ENCODE results near the gene RAB30. TPM values are rescaled to one million over a fixed set of nuclear protein-coding genes. Genes with fewer than 3 reads are reported as not detected.

The RAB30 gene
- total RNA-seq, 4 donors from 2014 or later, result 18.7 to 36.6 (median 27.5) TPM

DNA sequence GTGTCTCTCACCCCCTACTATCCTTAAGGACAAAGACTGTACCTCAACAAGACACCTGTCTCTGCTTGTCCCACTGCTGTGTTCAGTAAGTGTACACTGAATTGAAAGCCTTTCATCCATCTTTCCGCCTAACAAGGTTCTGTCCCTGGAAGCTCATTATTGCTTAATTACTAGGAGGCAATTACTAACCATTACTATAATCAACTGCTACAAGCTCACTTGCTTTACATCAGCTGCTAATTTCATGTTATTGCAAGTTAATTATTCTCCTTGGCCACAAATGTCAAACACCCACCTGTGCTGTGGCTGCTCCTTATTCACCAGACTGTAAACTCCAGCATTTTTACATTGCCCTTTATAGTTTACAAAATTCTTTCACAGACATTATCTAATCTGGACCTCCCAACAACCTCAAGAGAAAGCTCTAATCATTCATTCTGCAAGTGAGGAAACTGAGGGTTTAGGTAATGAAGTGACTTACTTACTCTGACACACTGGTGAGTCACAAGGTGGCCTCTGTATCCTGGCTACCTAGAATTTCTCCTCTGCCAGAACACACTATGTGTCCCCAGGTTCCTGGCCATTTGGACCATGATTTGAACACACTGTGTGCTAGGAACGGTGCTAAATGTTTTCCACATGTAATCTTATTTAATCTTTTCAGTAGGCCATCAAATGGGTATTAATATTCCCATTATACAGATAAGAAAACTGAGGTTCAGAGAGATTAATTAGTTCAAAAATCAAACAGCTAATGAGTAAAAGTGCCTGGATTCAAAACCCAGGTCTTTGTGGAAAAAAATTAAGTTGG is 66.7 kb downstream of the RAB30 start:
- TF ChIP-seq POLR2A (IDR thresholded peaks at IDR 0.05) (no peak), POLR2AphosphoS5 (IDR thresholded peaks at IDR 0.05) (no peak), EP300 (IDR thresholded peaks at IDR 0.05) (no peak)
- TF ChIP-seq, protein P1, sequence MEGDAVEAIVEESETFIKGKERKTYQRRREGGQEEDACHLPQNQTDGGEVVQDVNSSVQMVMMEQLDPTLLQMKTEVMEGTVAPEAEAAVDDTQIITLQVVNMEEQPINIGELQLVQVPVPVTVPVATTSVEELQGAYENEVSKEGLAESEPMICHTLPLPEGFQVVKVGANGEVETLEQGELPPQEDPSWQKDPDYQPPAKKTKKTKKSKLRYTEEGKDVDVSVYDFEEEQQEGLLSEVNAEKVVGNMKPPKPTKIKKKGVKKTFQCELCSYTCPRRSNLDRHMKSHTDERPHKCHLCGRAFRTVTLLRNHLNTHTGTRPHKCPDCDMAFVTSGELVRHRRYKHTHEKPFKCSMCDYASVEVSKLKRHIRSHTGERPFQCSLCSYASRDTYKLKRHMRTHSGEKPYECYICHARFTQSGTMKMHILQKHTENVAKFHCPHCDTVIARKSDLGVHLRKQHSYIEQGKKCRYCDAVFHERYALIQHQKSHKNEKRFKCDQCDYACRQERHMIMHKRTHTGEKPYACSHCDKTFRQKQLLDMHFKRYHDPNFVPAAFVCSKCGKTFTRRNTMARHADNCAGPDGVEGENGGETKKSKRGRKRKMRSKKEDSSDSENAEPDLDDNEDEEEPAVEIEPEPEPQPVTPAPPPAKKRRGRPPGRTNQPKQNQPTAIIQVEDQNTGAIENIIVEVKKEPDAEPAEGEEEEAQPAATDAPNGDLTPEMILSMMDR (IDR thresholded peaks at IDR 0.05), result no peak
- Histone ChIP-seq H3K4me1 (peaks cover 2 to 36% (median 19%) of the 10 kb centered on the region in 3 donors), H3K27ac (no peak overlapping the region), H3K27me3 (no peaks in the 10 kb centered on the region), H3K9me3 (no peaks in the 10 kb centered on the region), H3K36me3 (no peaks in the 10 kb centered on the region), H3K4me3 (no peak overlapping the region)
- ATAC-seq, result no peak
- WGBS, 2 donors (ENCODE audit: low coverage in 1 of 2), result 88 to 92% methylated on average over 2 of the region's 2 CpGs

GRCh38 chr11:83002522-83002921 is 69.2 kb downstream of the RAB30 start:
- TF ChIP-seq POLR2A (IDR thresholded peaks at IDR 0.05) (no peak), EP300 (IDR thresholded peaks at IDR 0.05) (no peak), POLR2AphosphoS5 (IDR thresholded peaks at IDR 0.05) (no peak)
- TF ChIP-seq, protein P1 (IDR thresholded peaks at IDR 0.05), result no peak
- ATAC-seq, result no peak
- no peaks in the 10 kb centered on the region for H3K36me3 ChIP-seq

GRCh38 chr11:83002053-83002452 is 69.6 kb downstream of the RAB30 start:
- 33 to 53% methylated on average over 2 to 3 of the region's 3 CpGs for WGBS, 2 donors (ENCODE audit: low coverage in 1 of 2)
- peak; percentile 74 for ATAC-seq
- no peak overlapping the region for H3K4me3 ChIP-seq
- H3K4me1 ChIP-seq, result peaks cover under 1 to 32% (median 14%) of the 10 kb centered on the region in 3 donors
- H3K27ac ChIP-seq, result no peak overlapping the region
- H3K9me3 ChIP-seq, result no peaks in the 10 kb centered on the region
- no peaks in the 10 kb centered on the region for H3K27me3 ChIP-seq
- TF ChIP-seq, protein P1 (IDR thresholded peaks at IDR 0.05), result no peak
- TF ChIP-seq EP300 (IDR thresholded peaks at IDR 0.05) (no peak), POLR2A (IDR thresholded peaks at IDR 0.05) (no peak), POLR2AphosphoS5 (IDR thresholded peaks at IDR 0.05) (no peak)
- H3K36me3 ChIP-seq, result no peaks in the 10 kb centered on the region

More at GRCh38 chr11:83002522-83002921, 69.2 kb downstream of the RAB30 start:
- Histone ChIP-seq H3K27me3 (no peaks in the 10 kb centered on the region), H3K4me3 (no peak overlapping the region), H3K27ac (no peak overlapping the region), H3K9me3 (no peaks in the 10 kb centered on the region), H3K4me1 (peaks cover 2 to 36% (median 16%) of the 10 kb centered on the region in 3 donors)
- WGBS, 2 donors (ENCODE audit: low coverage in 1 of 2), result 84 to 94% methylated on average over 3 of the region's 3 CpGs

DNA sequence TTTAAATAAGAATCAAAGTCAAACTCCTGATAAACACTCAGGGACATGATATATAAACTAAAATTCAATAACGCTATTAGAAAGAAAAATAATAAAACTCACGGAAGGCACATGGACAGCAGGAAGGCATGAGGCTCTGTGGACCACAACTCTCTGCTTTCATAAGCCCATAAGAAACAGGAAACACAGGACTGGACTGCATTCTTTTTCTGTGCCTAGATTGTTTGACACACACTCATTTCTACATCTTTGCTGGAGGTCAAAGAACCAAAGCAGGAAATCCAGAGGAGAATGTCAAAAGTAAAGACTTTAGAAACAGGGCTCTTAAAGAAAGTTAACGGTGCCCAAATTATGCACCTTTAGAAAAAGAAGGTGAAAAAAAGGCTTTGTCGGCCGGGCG is 71.3 kb downstream of the RAB30 start:
- TF ChIP-seq POLR2A (IDR thresholded peaks at IDR 0.05) (no peak), POLR2AphosphoS5 (IDR thresholded peaks at IDR 0.05) (no peak), EP300 (IDR thresholded peaks at IDR 0.05) (no peak)
- TF ChIP-seq, protein P1 (IDR thresholded peaks at IDR 0.05), result no peak
- WGBS, 2 donors (ENCODE audit: low coverage in 1 of 2), result 91 to 95% methylated on average over 4 to 6 of the region's 6 CpGs
- Histone ChIP-seq H3K9me3 (no peaks in the 10 kb centered on the region), H3K27me3 (no peaks in the 10 kb centered on the region), H3K4me3 (no peak overlapping the region), H3K36me3 (no peaks in the 10 kb centered on the region), H3K4me1 (peaks cover 0 to 34% (median 9%) of the 10 kb centered on the region in 3 donors), H3K27ac (no peak overlapping the region)
- ATAC-seq, result no peak

GRCh38 chr11:82999232-82999631 is 72.5 kb downstream of the RAB30 start:
- no peaks in the 10 kb centered on the region for H3K9me3 ChIP-seq
- no peak overlapping the region for H3K27ac ChIP-seq
- H3K4me3 ChIP-seq, result no peak overlapping the region
- no peaks in the 10 kb centered on the region for H3K27me3 ChIP-seq
- TF ChIP-seq POLR2A (IDR thresholded peaks at IDR 0.05), result no peak
- no peak for TF ChIP-seq POLR2AphosphoS5 (IDR thresholded peaks at IDR 0.05)
- TF ChIP-seq EP300 (IDR thresholded peaks at IDR 0.05), result no peak
- TF ChIP-seq, protein P1 (IDR thresholded peaks at IDR 0.05), result no peak
- no peaks in the 10 kb centered on the region for H3K36me3 ChIP-seq
- no peak for ATAC-seq
- H3K4me1 ChIP-seq, result peaks cover 0 to 46% (median 9%) of the 10 kb centered on the region in 3 donors

All from gastroesophageal sphincter (tissue), 4 donors.